ENCODE results near the gene ZDHHC13. TPM values are rescaled to one million over a fixed set of nuclear protein-coding genes. Genes with fewer than 3 reads are reported as not detected.

ZDHHC13 gene
- total RNA-seq, 1 experiment from 2014 or later: 20.9 TPM

DNA sequence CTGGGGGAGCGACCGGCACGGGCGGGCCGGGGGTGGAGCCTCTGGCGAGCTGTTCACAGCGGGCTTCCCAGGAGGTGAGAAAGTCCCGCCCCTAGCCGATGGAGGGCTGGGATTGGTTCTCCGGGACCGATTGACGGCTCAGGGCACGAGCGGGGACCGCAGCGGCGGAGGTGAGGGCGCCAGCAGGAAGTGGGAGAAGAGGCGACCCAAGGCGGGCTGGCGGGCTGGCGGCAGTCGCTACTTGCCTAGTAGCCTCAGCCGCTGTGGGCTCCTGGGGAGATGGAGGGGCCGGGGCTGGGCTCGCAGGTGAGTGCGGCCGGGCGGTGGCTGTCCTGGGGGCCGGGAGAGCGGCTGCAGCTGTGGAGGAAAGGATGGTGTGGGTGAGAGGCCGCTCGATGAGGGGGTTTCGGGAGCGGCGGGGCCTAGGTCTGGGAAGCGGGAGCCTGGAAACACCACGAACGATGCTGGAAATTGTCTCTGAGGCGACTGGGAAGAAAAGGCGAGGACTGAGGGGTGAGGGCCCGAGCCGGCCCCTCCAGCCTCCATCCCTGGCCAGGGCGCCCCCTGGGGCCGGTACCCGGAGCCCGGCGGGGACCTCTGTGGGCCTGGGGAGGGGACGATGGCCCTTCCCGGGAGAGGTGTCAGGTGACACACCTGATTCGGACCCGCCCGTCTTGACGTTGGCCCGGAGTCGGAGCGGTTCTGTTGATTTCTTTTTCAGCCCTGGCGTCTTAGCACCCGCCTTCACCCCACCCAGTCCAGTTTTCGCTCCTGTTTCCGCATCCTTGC, at the start of gene ZDHHC13 (continued):
- TF ChIP-seq ZNF317 (CRISPR knock-in tag; IDR thresholded peaks at IDR 0.05; ENCODE audit: borderline replicate concordance, low read depth): no peak
- no peak for TF ChIP-seq RELA (CRISPR knock-in tag; IDR thresholded peaks at IDR 0.05; ENCODE audit: borderline replicate concordance)
- TF ChIP-seq, protein P1, sequence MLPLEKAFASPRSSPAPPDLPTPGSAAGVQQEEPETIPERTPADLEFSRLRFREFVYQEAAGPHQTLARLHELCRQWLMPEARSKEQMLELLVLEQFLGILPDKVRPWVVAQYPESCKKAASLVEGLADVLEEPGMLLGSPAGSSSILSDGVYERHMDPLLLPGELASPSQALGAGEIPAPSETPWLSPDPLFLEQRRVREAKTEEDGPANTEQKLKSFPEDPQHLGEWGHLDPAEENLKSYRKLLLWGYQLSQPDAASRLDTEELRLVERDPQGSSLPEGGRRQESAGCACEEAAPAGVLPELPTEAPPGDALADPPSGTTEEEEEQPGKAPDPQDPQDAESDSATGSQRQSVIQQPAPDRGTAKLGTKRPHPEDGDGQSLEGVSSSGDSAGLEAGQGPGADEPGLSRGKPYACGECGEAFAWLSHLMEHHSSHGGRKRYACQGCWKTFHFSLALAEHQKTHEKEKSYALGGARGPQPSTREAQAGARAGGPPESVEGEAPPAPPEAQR (CRISPR knock-in tag; IDR thresholded peaks at IDR 0.05): no peak
- TF ChIP-seq ZNF396 (CRISPR knock-in tag; IDR thresholded peaks at IDR 0.05; ENCODE audit: borderline replicate concordance): no peak
- TF ChIP-seq, protein P2, sequence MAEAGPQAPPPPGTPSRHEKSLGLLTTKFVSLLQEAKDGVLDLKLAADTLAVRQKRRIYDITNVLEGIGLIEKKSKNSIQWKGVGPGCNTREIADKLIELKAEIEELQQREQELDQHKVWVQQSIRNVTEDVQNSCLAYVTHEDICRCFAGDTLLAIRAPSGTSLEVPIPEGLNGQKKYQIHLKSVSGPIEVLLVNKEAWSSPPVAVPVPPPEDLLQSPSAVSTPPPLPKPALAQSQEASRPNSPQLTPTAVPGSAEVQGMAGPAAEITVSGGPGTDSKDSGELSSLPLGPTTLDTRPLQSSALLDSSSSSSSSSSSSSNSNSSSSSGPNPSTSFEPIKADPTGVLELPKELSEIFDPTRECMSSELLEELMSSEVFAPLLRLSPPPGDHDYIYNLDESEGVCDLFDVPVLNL (CRISPR knock-in tag; IDR thresholded peaks at IDR 0.05; ENCODE audit: borderline replicate concordance, low read depth): no peak
- TF ChIP-seq ZNF423 (CRISPR knock-in tag; IDR thresholded peaks at IDR 0.05): peak; percentile 30; the same call in 1 of the 2 replicates
- 0 out of 2 replicates have a peak, but pooled peaks have one; percentile 29 for TF ChIP-seq KAT7 (CRISPR knock-in tag; IDR thresholded peaks at IDR 0.05; ENCODE audit: borderline replicate concordance)
- no peak for TF ChIP-seq RORB (CRISPR knock-in tag; IDR thresholded peaks at IDR 0.05)
- no peak; the same call in 1 of the 2 replicates for TF ChIP-seq FOXP1 (CRISPR knock-in tag; IDR thresholded peaks at IDR 0.05; ENCODE audit: borderline replicate concordance)
- TF ChIP-seq, protein P3, sequence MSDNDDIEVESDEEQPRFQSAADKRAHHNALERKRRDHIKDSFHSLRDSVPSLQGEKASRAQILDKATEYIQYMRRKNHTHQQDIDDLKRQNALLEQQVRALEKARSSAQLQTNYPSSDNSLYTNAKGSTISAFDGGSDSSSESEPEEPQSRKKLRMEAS (CRISPR knock-in tag; IDR thresholded peaks at IDR 0.05): peak; percentile 42
- no peak for TF ChIP-seq IRF2 (CRISPR knock-in tag; IDR thresholded peaks at IDR 0.05; ENCODE audit: borderline replicate concordance, low read depth)
- no peak for TF ChIP-seq ZNF281 (CRISPR knock-in tag; IDR thresholded peaks at IDR 0.05)
- TF ChIP-seq AR (CRISPR knock-in tag; IDR thresholded peaks at IDR 0.05): no peak
- no peak for TF ChIP-seq NFATC4 (CRISPR knock-in tag; IDR thresholded peaks at IDR 0.05)
- TF ChIP-seq, protein P4, sequence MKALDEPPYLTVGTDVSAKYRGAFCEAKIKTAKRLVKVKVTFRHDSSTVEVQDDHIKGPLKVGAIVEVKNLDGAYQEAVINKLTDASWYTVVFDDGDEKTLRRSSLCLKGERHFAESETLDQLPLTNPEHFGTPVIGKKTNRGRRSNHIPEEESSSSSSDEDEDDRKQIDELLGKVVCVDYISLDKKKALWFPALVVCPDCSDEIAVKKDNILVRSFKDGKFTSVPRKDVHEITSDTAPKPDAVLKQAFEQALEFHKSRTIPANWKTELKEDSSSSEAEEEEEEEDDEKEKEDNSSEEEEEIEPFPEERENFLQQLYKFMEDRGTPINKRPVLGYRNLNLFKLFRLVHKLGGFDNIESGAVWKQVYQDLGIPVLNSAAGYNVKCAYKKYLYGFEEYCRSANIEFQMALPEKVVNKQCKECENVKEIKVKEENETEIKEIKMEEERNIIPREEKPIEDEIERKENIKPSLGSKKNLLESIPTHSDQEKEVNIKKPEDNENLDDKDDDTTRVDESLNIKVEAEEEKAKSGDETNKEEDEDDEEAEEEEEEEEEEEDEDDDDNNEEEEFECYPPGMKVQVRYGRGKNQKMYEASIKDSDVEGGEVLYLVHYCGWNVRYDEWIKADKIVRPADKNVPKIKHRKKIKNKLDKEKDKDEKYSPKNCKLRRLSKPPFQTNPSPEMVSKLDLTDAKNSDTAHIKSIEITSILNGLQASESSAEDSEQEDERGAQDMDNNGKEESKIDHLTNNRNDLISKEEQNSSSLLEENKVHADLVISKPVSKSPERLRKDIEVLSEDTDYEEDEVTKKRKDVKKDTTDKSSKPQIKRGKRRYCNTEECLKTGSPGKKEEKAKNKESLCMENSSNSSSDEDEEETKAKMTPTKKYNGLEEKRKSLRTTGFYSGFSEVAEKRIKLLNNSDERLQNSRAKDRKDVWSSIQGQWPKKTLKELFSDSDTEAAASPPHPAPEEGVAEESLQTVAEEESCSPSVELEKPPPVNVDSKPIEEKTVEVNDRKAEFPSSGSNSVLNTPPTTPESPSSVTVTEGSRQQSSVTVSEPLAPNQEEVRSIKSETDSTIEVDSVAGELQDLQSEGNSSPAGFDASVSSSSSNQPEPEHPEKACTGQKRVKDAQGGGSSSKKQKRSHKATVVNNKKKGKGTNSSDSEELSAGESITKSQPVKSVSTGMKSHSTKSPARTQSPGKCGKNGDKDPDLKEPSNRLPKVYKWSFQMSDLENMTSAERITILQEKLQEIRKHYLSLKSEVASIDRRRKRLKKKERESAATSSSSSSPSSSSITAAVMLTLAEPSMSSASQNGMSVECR (CRISPR knock-in tag; IDR thresholded peaks at IDR 0.05; ENCODE audit: borderline replicate concordance): peak; percentile 45; the same call in 1 of the 2 replicates
- no peak for TF ChIP-seq PREB (CRISPR knock-in tag; IDR thresholded peaks at IDR 0.05; ENCODE audit: borderline replicate concordance)
- TF ChIP-seq ZNF416 (CRISPR knock-in tag; IDR thresholded peaks at IDR 0.05): no peak
- TF ChIP-seq TP53 (CRISPR knock-in tag; IDR thresholded peaks at IDR 0.05): no peak

Data from WTC11 (cell line).